ENCODE results near the gene ZNF385D.

Gene ZNF385D

DNA sequence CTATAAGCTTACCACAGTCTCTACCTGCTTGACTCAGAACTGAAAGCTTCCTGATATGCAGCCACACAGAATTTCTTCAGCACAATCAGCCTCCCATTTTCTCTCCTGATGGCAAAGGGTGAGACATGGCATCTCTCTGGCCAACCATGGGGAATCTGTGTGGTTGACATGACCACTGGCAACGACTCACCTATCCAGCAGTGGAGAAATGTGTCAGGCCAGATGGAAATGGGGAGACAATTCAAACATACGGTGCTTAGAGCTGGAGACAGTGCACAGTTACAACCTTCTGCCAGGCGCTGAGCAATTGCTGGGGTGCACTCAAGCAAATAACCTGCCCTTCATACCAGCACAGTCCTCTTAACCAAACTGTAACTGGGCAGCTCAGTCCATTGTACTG, 3.6 kb downstream of the ZNF385D start:
- no peak for DNase-seq

DNA sequence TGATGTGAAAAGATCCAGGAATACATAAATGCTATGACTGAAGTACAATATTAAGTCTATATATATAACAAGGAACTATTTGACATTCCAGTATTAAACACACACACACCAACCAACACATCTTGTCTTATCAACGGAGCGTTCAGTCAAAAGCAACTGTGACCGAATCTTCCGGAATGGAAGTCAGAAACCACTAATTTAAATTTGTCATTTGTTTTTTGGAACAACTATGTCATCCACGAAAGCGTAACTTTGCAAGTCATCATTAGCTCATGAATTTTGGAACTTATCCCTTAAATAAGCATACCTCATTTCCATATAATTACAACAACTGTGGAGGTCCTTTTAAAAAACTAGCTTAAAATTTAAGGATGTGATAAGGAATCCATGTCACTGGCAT, 5.0 kb downstream of the ZNF385D start:
- DNase-seq = no peak

- DNase-seq = no peak
These were observed 6.2 kb downstream of the ZNF385D start for GRCh38 chr3:21744793-21745192.

GRCh38 chr3:21738935-21739702, 11.9 kb downstream of the ZNF385D start:
- DNase-seq = no peak

DNA sequence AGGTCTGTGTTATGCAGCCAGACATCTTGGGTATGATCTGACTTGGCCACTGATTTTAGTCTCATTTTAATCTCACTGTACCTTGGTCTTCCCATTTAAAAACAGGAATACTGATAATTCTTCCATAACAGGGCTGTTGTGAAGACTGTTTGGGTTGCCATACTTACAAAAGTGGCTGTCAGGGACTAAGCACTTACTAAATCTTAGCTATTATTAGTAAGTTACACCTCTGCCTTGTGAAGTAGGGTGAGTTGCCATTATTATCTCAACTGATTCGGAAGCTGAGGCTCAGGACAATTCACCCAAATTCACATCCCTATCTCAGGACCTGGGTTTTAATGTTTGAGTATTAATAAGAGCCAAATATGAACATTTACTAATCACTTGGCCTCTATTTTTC, 12.7 kb downstream of the ZNF385D start:
- no peak for DNase-seq

DNA sequence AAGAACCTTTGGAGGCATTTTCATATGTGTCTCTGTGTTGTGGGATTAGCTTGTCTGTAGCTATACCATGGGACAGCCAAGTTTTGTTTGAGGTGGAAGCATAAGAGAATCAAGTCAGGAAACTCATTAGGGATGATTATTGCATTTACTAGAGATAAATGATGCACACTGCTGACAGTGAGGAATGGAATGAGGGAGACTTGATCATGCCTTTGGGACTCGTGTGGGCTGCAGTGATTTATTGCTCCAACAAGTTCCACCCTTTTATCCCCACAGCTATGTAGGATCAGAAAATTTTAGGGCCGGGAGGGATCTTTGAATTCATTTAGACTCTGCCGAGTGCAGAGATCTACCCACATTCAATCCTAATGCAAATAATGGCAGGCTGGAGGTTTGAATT, 16.3 kb downstream of the ZNF385D start:
- DNase-seq = no peak

- no peak for DNase-seq
These were observed 21.0 kb downstream of the ZNF385D start for GRCh38 chr3:21729888-21730459.

GRCh38 chr3:21729331-21729730, 21.7 kb downstream of the ZNF385D start:
- no peak for DNase-seq

- no peak for DNase-seq
These were observed 28.2 kb downstream of the ZNF385D start for GRCh38 chr3:21722768-21723167.

DNA sequence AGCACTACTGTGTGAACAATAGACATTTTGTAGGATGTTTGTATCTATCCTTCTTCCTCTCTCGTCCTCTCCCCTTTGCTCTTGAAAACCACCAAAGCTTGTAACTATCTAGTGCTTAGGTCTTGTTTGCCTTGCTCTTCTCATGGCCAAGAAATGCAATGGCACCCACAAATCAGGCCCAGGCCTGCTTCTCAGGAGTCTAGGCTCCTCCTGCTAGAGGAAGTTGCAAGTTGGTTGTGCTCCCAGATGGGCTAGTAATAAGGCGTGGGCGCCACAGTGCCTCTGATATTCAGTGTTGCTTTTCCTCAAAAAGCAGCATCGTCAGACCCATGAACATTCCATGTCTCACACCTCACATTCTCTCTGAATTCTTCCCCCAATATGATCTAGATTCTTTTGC, 28.7 kb downstream of the ZNF385D start:
- DNase-seq = no peak

DNA sequence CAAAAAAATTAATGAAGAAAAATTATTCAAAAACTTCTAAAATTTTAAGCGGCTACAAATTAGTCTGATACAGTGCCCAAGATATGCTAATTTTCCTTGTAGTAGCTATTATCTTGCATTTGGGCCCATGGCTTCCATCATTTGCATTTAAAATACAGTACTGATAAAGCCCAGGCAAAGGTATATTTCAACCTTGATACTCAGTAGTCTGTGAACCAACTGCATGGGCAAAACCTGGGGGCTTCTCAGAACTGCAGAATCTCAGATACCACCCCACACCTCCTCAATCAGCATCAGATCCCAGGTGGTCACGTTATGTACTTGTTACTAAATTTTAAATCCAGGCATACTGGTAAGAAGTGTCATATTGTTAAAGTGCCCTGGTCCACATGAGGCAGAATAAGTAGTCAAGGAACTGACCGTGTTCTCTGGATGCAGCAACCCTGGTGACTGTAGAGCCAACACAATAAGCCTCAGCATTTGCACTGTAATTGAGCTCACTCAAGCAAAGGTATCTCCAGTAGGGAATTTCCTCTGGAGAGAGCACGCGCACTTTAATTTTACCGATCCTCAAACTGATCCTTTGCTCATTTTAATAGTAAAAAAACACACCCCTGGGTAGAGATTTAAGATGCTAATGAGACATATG, 31.9 kb downstream of the ZNF385D start:
- no peak for DNase-seq

DNA sequence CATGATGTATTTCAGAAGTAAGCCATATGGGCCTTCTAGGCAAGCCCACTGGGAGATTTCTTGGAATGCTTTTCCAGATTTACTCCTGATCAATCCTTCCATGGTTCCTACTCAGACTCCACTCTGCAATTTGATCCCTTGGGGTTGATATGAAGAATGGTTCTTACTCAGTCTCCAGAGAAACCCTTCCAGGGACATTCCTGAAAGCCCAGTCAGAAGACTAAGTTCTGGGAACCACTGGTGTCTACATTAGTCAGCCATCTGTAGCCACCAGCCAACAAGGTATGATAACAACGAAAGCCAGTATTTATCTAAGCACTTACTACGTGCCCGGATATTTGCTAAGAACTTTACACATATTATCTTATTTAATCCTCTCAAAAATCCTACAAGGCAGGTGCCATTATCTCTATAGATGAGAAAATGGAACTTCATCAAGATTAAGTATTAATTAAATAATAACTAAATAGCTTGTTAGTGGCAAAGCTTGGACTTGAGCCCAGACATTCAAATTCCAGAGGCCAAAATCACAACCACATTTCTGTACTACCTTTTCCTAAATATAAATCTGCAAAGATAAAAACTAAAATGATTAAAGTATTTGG, 32.7 kb downstream of the ZNF385D start:
- DNase-seq = no peak

DNA sequence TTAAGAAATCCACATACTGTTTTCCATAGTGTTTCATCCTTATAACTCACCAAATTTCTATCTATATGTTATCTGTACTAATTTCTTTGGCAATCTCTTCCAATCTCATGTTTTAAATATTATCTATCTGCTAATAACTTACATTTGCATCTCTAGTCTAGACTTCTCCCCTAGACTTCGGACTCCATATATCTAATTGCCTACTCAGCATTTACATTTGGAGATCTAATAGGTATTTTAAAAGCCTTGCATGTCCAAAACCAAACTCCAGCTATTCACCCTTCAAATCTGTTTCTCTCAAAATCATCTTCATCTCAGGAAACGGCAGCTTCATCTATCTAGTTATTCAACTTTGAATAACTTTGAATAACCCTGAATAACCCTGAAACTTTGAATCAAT, 35.3 kb downstream of the ZNF385D start:
- DNase-seq = no peak

- DNase-seq = no peak
These were observed 45.2 kb downstream of the ZNF385D start for GRCh38 chr3:21705769-21706168.

DNA sequence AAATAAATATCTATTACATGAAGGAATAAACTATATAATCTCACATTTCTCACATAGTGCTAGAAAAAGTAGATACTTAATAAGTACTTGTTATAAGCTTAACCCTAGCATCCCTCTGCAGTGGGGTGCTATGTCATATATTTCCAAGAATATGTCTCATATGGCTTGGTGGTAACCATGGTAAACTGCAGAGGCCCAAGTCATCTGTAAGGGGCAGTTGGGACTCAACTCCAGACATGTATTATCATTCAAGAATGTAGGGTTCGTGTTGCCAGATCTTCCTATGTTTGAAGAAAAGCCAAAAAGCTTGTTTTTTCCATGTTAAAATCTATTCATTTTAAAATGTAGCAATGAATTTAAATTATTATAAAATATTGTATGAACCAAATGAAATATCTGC, 46.2 kb downstream of the ZNF385D start:
- DNase-seq = no peak

DNA sequence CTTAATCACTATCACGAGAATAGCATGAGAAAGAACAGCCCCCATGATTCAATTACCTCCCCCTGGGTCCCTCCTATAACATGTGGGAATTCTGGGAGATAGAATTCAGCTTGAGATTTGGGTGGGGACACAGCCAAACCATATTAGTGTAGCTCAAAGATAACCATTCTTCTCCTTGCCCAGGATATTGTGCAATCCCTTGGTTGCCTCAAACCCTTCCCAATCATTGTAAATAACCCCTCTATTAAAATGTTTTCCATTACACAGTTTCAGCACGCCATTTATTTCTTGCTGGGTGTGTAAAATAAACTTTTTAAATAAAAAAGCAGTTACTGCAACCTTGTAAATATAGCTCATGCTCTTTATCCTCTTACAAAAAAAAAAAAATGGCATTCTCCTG, 47.7 kb downstream of the ZNF385D start:
- DNase-seq = no peak

DNA sequence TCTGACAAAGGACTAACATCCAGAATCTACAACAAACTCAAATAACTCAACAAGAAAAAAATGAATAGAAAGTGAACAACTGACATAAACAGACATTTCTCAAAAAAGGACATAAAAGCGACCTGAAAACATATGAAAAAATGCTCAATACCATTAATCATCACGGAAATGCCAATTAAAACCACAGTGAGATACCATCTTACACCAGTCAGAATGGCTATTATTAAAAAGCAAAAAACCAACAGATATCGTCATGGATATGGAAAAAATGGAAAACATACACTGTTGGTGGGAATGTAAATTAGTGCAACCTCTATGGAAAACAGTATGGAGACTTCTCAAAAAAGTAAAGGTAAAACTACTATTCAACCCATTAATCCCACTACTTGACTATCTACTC, 53.3 kb downstream of the ZNF385D start:
- no peak for DNase-seq

- DNase-seq = no peak
These were observed 56.5 kb downstream of the ZNF385D start for GRCh38 chr3:21694506-21694905.

- no peak for DNase-seq
These were observed 60.0 kb downstream of the ZNF385D start for GRCh38 chr3:21691036-21691435.

- DNase-seq = no peak
These were observed 68.8 kb downstream of the ZNF385D start for GRCh38 chr3:21682206-21682605.

DNA sequence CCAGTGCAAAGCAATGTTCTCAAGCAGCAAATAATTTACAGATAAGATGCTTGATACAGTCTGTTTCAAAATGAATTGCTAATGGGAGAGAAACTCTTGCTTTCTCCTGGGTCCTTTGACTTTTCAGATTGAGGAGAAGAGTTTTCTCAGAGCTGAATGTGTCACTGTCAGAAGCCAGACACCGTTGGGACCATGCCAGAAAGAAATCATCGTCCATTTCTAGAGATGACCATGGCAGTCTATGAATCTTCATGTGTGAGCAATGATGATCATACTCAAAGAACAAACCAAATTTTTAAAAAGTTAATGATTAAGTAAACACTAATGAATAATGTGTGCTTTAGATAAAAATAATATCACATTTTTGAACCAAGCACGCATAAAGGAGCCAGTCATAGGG, 77.6 kb downstream of the ZNF385D start:
- DNase-seq = no peak

- DNase-seq = no peak
These were observed 78.7 kb downstream of the ZNF385D start for GRCh38 chr3:21672303-21672702.

DNA sequence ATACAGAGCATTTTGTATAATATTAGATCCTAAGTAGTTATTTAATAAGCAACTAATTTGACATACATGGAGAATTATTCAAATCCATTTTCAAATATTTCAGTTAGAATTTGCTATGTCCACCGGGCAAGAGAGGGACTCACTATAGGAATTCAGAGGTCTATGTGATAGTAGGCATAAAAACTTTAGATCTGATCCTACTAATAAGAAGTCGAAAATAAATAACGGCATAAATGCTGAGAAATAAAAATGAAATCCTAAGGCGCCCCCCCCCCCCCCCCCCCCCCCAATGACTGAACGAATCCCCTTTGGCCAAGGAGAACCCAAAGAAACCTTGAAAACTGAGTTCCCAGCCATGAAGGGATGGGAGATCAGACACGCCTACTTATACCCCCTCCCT, 80.6 kb downstream of the ZNF385D start:
- DNase-seq = no peak

GRCh38 chr3:21668012-21668411, 83.0 kb downstream of the ZNF385D start:
- DNase-seq = no peak
